IPS-NIHi7 (cell line): ENCODE measurements around the gene DIP2B.
"Not testable (repeated sequence)": the region's sequence is repeated elsewhere in the genome, so short reads cannot be mapped to it uniquely, and the experiment has no call there.

Experiments used
- DNase-seq: peaks from one replicate; pipeline ENCODE4 v3.0.0; 2012; ENCODE audit warnings: mixed read lengths; ENCODE audit errors: extremely low spot score

The DIP2B gene

DNA sequence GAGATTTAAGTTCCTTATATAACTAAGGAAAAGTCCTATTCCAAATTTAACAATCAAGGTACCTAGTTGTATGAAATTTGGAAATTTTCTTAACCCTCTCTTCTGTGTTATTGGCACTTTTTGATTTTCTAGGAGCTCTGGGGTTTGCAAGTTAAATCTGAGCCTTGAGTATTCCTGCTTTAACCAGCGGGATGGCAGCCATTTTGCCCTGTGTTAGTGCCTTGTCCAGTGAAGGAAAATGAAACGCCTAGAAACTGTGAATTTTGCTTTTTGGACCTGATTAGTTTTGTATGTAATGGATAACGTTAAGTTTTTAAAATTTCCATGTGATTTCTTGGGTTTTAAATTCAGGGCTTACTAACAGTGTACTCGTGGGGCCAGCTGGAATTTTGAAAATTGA lies 45.1 kb downstream of the DIP2B start:
- DNase-seq: no peak

DNA sequence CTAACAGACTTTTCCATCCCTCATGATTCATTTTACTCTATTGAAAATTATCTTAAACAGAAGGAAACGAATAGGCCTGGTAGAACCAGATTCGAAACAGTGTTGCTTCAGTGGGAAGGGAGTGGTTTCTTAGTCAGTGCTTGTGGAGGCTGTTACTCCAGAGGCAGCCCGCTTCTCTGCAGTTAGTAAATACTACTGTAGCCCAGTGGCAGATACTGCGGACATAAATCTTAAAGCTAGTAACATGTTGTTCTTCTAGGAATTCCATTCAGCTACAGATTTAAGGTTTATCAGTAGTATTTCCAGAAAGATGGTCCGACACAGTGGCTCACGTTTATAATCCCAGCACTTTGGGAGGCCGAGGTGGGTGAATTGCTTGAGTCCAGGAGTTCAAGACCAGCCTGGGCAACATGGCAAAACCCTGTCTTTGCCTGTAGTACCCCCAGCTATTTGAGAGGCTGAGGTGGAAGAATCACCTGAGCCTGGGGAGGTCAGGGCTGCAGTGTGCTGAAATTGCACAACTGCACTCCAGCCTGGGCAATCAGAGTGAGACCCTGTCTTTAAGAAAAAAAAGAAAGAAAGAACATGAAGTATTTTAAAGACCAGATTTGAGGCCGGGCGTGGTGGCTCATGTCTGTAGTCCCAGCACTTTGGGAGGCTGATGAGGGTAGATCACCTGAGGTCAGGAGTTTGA lies 45.9 kb downstream of the DIP2B start:
- no peak for DNase-seq

DNA sequence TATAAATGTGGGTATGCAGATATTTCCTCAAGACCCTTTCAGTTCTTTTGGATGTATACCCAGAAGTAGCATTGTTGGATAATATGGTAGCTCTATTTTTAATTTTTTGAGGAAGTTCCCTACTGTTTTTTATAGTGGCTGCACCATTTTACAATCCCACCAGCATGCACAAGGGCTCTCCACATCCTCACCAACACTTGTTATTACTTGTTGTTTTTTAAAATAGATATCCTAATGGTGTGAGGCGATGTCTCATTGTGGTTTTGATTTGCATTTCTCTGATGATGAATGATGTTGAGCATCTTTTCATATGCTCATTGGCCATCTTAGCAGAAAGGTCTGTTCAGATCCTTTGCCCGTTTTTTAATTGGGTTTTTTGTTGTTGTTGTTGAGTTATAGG lies 47.1 kb downstream of the DIP2B start:
- no peak for DNase-seq

DNA sequence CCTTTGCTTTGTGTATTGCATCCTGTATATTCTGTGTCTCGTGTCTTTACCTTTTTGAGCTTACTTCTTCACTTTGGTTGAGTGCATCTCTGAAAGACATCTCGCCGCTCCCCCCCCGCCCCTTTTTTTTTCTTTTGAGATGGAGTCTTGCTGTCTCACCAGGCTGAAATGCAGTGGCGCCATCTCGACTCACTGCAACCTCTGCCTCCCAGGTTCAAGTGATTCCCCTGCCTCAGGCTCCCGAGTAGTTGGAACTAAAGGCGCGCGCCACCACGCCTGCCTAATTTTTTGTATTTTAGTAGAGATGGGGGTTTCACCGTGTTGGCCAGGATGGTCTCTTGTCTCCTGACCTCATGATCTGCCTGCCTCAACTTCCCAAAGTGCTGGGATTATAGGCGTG lies 49.9 kb downstream of the DIP2B start:
- no peak for DNase-seq

DNA sequence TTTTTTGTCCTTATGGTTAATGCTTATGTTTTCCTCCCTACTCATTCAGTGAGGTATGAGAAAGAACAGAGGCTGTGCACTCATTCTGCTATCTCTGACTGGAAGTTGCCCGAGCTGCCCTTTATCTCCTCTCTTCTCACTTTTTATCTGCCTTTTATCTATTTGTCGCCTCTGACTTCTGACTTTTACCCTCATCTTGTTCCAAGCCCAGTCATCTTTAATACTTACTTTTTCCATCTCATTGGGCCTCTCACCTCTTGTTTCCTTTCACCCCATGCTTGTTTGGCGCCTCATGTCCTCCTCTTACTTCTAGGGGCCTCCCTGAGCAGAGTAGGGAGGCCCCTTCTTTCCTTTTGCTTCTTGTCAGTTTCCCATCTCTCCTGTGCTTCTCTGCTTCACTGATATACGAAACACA lies 50.7 kb downstream of the DIP2B start:
- no peak for DNase-seq

DNA sequence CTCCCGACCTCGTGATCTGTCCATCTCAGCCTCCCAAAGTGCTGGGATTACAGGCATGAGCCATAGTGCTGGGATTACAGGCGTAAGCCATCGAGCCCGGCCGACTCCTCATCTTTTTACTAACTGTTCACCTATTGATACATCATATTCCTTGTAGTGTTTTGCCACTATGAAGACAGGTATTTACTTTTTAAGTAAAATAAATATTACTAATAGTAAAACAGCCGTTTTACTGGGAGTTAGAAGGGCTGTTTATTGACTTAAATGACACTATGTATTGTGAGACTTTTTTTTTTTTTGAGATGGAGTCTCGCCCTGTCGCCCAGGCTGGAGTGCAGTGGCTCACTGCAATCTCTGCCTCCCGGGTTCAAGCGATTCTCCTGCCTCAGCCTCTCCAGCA lies 51.5 kb downstream of the DIP2B start:
- no peak for DNase-seq

DNA sequence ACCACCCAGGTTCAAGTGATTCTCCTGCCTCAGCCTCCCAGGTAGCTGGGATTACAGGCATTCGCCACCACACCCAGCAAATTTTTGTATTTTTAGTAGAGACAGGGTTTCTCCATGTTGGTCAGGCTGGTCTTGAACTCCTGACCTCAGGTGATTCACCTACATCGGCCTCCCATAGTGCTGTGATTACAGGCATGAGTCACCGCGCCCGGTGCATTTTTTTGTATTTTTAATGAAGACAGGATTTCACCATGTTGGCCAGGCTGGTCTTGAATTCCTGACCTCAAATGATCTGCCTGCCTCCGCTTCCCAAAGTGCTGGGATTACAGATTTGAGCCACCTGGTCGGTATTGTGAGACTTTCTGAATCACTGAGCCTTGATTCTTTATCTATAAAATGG lies 52.0 kb downstream of the DIP2B start:
- not testable (repeated sequence) for DNase-seq

DNA sequence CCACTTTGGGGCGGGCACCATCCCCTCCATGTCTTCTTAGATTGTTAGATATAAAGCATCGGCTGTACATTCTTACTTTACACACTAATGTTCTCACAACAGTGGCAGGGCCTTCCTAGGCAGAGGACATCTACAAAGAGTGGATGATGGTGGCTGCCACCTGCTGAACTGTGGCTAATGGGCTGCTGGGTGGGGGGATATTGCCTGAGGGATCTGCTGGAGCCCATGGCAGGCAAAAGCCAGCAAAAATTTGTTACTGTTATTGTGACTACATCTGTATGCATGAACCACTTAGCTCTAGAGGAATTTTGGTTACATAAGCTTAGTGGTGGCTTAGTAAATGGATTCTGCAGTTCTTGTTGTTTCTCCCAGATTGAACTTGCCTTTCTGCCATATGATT lies 52.6 kb downstream of the DIP2B start:
- no peak for DNase-seq

DNA sequence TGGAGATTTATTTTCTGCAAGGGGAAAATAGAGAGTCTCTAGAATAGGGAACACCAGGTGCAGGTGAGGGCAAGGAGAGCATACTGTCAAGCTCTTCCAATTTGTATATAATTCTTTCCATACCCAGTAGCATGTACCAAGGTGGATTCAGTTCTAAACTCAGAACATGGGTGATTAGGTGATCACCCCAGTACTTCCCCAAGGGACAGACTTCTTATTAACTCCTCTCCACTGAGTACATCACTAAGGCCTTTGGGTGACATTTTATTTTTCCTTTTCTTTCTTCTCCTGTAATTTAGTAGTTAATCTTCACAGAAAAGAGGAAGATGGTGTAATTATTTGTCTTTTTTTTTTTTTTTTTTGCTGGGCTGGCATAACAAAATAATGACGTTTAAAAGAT lies 54.2 kb downstream of the DIP2B start:
- no peak for DNase-seq

DNA sequence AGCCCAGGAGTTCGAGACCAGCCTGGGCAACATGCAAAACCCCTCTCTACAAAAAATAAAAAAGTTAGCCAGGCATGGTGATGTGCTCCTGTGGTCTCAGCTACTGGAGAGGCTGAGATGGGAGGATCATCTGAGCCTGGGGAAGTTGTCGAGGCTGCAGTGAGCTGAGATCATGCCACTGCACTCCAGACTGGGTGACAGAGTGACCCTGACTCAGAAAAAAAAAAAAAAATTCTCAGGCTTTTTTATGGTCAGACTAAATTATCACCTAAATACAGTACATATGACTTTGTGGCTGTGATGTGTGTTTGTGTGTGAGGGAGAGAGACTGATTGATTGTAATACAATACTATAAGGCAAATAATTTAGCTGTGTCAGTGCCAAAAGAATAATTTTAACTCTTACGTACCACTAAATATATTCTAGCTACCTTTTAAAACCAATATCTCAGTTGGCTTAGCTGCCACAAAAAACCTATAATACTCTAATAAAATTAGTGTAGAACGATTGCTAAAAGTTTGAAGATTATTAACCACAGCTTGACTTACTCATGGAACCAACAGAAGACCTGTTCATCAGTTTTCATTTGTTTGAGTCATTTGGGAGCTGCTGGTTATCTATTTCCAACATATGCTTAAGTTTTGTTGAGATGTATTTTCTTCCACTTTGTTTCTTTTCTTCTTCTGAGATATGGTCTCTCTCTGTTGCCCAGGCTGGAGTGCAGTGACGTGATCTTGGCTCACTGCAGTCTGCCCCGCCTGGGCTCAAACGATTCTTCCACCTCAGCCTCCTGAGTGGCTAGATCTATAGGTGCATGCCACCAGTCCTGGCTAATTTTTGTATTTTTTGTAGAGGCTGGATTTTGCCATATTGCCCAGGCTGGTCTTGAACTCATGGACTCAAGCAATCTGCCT lies 58.0 kb downstream of the DIP2B start:
- no peak for DNase-seq

DNA sequence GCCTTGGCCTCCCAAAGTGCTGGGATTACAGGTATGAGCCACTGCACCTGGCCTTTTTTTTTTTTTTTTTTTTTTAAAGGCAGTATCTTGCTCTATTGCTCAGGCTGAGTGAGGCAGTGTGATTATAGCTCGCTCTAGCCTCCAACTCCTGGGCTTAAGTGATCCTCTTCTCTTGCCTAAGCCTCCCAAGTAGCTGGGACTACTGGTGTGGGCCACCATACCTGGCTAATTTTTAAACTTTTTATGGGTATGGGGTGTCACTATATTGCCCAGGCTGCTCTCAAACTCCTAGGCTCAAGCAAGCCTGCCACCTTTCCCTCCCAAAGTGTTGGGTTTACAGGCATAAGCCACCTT lies 58.6 kb downstream of the DIP2B start:
- DNase-seq: no peak

DNA sequence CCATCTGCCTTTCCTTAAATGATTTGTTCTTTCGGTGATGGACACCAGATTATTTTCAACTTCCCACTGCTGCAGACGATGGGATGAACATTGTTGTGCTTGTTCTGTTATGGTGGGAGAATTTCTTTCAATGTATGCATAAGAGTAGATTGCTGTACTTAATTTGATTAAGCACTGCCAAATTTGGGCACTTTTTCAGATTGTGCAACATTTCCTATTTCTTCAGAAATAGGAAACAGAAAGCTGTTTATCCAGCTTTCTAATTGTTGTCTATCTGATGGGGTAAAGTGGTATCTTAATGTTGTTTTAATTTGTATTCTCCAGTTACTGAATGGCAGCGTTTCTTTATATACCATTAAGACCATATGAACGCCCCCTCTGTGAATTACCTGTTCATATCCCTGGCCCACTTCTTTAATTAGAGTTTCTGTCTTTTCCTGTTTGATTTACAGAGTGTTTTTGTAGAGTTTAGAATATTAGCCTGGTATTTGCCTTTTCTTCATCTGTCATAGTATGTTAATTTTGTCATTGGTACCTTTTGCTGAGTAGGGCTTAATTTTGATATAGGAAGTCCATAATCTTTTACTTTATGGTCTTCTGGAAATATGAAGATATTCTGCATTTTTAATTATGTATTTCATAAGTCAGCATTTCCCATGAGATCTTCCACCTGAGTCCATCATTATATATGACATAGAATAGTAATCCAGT lies 59.6 kb downstream of the DIP2B start:
- no peak for DNase-seq

DNA sequence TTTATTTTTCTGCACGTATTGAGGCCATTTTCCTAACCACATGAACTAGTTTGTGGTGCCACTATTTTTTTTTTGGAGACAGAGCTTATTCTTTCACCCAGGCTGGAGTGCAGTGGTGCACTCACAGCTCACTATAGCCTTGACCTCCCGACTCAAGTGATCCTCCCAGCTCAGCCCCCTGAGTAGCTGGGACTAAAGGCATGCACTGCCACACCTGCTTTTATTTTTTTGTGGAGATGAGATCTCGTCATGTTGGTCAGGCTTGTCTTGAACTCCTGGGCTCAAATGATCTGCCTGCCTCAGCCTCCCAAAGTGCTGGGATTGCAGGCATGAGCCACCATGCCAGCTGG lies 60.1 kb downstream of the DIP2B start:
- no peak for DNase-seq

DNA sequence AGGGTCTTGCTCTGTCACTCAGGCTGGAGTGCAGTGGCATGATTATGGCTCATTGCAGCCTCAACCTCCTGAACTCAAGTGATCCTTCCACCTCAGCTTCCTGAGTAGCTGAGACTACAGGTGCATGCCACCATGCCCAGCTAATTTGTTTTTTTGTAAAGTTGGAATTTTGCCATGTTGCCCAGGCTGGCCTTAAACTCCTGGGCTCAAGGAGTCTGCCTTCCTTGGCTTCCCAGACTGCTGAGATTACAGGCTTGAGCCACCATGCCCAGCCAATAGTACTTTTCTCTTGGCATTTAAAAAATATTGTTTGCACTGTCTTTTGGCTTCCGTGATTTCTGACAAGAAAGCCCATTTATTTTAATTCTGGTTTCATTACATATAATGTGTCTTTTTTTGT lies 61.3 kb downstream of the DIP2B start:
- DNase-seq: no peak

DNA sequence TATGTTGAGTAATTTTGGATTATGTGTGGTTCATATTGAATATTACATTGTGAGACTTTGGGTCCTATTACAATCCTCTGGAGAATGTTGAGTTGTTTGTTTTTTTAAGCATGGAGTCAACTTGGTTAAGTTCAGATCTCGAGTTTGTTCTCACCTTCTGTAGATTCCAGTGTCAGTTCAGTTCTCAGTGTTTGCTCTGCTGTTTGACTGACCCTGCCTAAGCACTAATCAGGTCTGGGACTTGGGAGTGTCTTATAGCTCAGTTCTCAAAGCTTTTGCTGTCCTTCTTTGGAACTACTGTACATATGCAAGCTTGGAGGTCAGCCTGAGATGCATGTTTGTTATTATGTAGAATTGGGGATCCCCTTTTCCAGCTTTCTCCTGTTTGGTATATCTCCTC lies 63.1 kb downstream of the DIP2B start:
- DNase-seq: no peak

DNA sequence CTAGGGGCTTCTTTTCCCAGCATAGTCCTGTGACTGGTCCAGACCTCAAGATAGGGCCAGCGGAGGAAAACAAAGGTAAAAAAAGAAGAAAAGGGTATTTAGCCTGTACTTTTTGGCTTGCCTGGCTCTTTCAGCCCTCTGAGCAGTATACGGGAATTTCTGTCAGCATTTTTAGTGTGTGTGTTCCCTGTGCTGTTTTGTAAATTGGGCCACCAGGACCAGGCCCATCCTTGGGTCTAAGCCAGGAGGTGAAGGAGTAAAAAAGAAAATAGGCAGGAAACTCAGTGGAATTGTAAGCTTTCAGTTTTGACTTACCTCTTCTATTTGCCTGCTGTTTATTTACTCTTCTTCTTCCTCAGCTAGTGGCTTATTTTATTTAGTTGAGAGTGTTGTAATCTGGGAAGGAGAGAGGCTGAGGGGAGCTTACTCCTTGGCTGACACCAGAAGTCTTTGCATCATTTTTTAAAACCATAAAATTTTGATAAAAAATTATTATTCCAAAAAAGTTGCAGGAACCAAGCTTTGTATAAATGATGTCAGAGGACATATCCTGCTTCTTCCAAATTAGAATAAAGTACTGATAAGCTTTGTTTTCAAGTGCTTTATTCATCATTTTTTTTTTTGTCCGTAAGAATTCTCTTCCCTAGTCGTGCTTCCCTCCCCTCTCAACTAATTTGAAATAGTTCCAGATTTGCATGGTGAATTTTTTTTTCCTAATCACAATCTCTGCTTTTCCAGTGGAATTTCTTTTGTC lies 63.7 kb downstream of the DIP2B start:
- no peak for DNase-seq

DNA sequence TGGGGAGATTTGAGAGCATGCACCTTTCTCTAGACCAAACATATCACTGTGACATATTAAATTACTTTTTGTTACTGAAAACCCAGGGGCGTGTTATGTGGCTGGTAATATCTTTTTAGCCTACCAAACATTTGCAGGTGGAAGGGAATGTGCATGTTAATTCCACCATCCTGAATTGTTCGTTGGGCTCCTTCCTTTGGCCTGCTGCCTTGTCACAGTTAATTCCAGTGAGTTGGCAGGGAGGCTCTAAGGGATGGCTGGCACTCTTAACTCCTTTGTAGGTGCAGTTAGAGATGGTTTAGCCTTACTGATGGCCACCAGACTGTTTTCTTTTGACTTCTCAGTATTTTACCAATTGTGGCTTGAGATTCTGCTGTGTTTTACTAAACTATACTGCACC lies 64.5 kb downstream of the DIP2B start:
- DNase-seq: no peak

DNA sequence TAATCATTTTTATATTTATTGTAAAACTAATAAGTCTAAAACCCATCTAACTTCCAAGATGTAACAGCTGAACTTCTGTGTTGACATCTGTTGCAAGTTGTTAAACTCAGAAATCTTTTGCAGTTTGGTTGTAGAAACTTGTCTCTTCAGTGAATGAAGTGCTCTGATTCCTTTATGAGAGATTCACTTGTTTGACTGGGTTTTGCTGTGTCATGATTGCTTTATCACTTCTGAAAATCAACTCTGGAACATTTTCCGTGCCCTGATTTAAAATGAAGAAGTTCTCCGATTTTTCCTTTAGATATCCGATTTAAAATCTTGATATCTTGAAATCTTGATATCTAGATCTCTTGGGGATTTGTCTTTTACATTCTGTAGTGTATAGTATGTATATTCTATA lies 65.1 kb downstream of the DIP2B start:
- no peak for DNase-seq

DNA sequence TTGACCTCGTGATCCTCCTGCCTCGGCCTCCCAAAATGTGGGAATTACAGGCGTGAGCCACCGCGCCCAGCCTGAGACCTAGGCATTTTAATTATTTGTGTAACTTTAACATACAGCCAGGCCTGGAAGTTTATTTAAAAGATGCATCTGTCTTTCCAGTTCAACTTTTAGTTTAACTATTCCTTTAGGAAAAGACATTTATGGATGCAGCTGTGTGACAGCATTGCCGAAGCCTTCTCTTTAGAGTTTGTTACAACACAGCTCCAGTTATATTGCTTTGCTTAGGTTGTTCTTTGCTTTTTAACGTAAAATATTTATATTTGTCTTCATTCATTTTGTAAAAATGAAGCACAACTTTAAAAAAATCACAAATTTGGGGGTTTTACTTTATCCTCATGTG lies 67.0 kb downstream of the DIP2B start:
- no peak for DNase-seq

DNA sequence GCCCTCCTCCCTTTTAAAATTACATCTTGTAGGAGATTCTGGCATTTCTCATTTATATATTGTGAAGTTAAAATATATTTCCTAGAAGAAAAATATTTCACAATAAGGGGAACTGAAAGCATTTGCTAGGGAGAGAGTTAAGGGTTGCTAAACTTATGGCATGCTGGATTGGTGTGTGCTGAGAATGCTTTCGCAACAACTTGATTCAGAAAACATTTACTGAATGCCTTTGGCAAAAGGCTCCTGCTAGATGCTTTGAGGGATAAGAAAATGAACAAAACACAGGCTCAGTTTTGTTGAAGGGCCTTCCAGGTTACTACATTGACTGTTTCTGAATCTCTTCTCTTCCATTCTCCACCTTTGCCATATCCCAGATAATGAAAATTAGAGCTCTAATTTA lies 67.5 kb downstream of the DIP2B start:
- no peak for DNase-seq

DNA sequence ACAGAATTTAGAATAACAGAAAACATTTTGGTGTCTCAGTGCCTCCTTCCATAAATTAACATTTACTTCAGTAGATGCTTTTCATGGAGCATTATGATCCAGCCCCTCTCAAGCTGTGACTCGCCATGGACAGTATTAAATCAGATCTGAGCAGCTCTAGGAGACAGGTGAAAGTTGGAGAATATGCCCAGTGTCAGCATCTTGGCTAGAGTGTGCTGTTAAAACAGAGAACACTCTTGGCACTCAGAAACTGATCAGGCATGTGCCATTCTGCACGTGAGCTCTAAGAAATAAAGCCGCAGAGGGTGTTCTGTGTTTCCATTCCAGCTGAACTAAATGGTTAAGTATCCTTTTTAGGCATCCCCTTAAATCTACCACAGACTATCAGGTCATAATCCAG lies 68.0 kb downstream of the DIP2B start:
- DNase-seq: no peak

DNA sequence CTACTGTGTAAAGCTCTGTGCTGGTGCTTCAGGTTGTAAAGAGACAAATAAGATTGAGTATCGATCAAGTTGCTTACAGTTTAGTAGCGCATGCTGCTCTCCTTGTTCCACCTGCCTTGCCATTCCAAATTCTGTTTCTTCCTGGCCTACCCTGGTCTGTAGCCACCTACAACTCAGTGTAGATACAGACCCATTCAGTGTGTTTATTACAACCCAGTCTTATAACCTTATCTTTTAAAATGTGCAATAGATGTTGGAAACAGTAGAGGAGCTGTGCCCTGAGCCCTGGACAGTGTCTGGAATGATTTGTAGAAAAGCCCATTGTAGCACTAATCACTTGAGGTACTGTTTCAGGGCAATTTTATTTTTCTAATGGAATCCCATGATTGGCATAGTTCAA lies 68.5 kb downstream of the DIP2B start:
- DNase-seq: no peak
